Measurements from ENCODE around the gene SCARB1. TPM values are rescaled to one million over a fixed set of nuclear protein-coding genes. Genes with fewer than 3 reads are reported as not detected.

The SCARB1 gene
- total and polyA plus RNA-seq, 2 experiments from 2014 or later: 50.4 to 90.0 TPM

- 92% methylated on average over 4 of the region's 4 CpGs for WGBS (ENCODE audit: low lambda C conversion rate, missing lambda C conversion rate)
Observed at GRCh38 chr12:124809391-124809790, 54.3 kb downstream of the SCARB1 start.

GRCh38 chr12:124808272-124808671 is 55.4 kb downstream of the SCARB1 start:
- Histone ChIP-seq H3K4me2 (no peak overlapping the region), H3K4me1 (ENCODE audit: insufficient read depth) (peaks cover 3% of the 10 kb centered on the region), H2AFZ (no peak overlapping the region), H3K4me3 (no peak overlapping the region), H3K27me3 (no peaks in the 10 kb centered on the region), H3K79me2 (no peaks in the 10 kb centered on the region), H4K20me1 (ENCODE audit: insufficient read depth, poor library complexity, severe bottlenecking) (no peaks in the 10 kb centered on the region), H3K36me3 (replicated peaks; ENCODE audit: insufficient read depth, low read depth) (no peaks in the 10 kb centered on the region), H3K9me2 (replicated peaks; ENCODE audit: insufficient read depth) (no peaks in the 10 kb centered on the region), H3K9me3 (ENCODE audit: low read depth) (no peaks in the 10 kb centered on the region), H3K27ac (peak overlapping the region; percentile 27)
- DNase-seq (ENCODE audit: low spot score): no peak
- WGBS (ENCODE audit: low lambda C conversion rate, missing lambda C conversion rate): 100% methylated on average over 2 of the region's 2 CpGs
- TF ChIP-seq EZH2phosphoT487 (IDR thresholded peaks at IDR 0.05; ENCODE audit: low read depth, severe bottlenecking, unreplicated experiment) (no peak), CTCF (IDR thresholded peaks at IDR 0.05; ENCODE audit: poor library complexity) (no peak), EZH2 (IDR thresholded peaks at IDR 0.05; ENCODE audit: borderline replicate concordance) (no peak)

More at GRCh38 chr12:124809391-124809790, 54.3 kb downstream of the SCARB1 start:
- no peak for DNase-seq (ENCODE audit: low spot score)
- H3K9me2 ChIP-seq (replicated peaks; ENCODE audit: insufficient read depth): no peaks in the 10 kb centered on the region
- H3K9me3 ChIP-seq (ENCODE audit: low read depth): no peaks in the 10 kb centered on the region
- H3K79me2 ChIP-seq: no peaks in the 10 kb centered on the region
- H3K27ac ChIP-seq: no peak overlapping the region
- H3K27me3 ChIP-seq: no peaks in the 10 kb centered on the region
- no peaks in the 10 kb centered on the region for H3K36me3 ChIP-seq (replicated peaks; ENCODE audit: insufficient read depth, low read depth)
- H3K4me1 ChIP-seq (ENCODE audit: insufficient read depth): peaks cover 3% of the 10 kb centered on the region
- TF ChIP-seq CTCF (IDR thresholded peaks at IDR 0.05; ENCODE audit: poor library complexity) (no peak), EZH2phosphoT487 (IDR thresholded peaks at IDR 0.05; ENCODE audit: low read depth, severe bottlenecking, unreplicated experiment) (no peak), EZH2 (IDR thresholded peaks at IDR 0.05; ENCODE audit: borderline replicate concordance) (no peak)
- H2AFZ ChIP-seq: no peak overlapping the region
- no peak overlapping the region for H3K4me2 ChIP-seq
- no peaks in the 10 kb centered on the region for H4K20me1 ChIP-seq (ENCODE audit: insufficient read depth, poor library complexity, severe bottlenecking)
- no peak overlapping the region for H3K4me3 ChIP-seq

- Histone ChIP-seq H2AFZ (no peak overlapping the region), H3K4me1 (ENCODE audit: insufficient read depth) (peaks cover 3% of the 10 kb centered on the region), H3K4me3 (no peak overlapping the region), H3K36me3 (replicated peaks; ENCODE audit: insufficient read depth, low read depth) (no peaks in the 10 kb centered on the region), H3K4me2 (no peak overlapping the region), H3K27me3 (no peaks in the 10 kb centered on the region), H3K27ac (no peak overlapping the region), H3K9me3 (ENCODE audit: low read depth) (no peaks in the 10 kb centered on the region), H3K79me2 (no peaks in the 10 kb centered on the region), H4K20me1 (ENCODE audit: insufficient read depth, poor library complexity, severe bottlenecking) (no peaks in the 10 kb centered on the region), H3K9me2 (replicated peaks; ENCODE audit: insufficient read depth) (no peaks in the 10 kb centered on the region)
- no peak for DNase-seq (ENCODE audit: low spot score)
- WGBS (ENCODE audit: low lambda C conversion rate, missing lambda C conversion rate): 96% methylated on average over 25 of the region's 25 CpGs
- TF ChIP-seq EZH2 (IDR thresholded peaks at IDR 0.05; ENCODE audit: borderline replicate concordance) (no peak), EZH2phosphoT487 (IDR thresholded peaks at IDR 0.05; ENCODE audit: low read depth, severe bottlenecking, unreplicated experiment) (no peak), CTCF (IDR thresholded peaks at IDR 0.05; ENCODE audit: poor library complexity) (no peak)
Observed at GRCh38 chr12:124805876-124806668, 57.6 kb downstream of the SCARB1 start.
